ENCODE results near the gene EVX1. TPM values are rescaled to one million over a fixed set of nuclear protein-coding genes. Genes with fewer than 3 reads are reported as not detected.
A peak's percentile ranks its signal among the peaks of the same experiment; 100 is the strongest.

The EVX1 gene
- total and polyA plus RNA-seq, 10 donors, result not detected

DNA sequence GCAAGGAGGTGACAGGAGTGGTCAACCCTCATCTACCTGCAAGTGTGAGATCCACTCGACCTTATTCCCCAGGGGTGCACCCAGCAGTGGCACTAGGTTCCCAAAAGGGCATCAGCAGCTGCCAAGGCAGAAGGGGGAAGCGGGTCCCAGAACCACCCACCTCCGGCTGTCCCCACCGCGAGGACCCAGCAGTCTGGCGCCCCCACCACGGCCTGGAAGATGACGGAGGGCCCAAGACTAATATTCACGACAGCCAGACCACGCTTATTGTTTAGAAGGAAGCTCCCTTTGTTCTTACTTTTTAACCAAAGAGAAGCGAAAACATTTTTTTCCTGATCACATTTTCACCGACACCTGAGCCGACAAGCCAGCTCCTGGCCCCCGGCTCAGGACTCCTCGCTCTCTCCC is 3.6 kb upstream of the EVX1 start:
- H3K4me1 ChIP-seq, result peaks cover 5 to 54% (median 35%) of the 10 kb centered on the region in 6 donors
- no peak overlapping the region for H3K27ac ChIP-seq
- H3K36me3 ChIP-seq, result no peaks in the 10 kb centered on the region
- no peak for DNase-seq
- intact Hi-C loops (cut with DNase I; ENCODE audit: low total_unique reads), result no loop called here
- peaks cover 5 to 100% (median 89%) of the 10 kb centered on the region in 7 donors for H3K27me3 ChIP-seq (replicated peaks in 1 of 7)
- 29 to 37% (median 34%) methylated on average over 15 of the region's 15 CpGs for WGBS, 5 donors
- TF ChIP-seq CTCF (IDR thresholded peaks at IDR 0.05 in 8 of 11, conservative IDR thresholded peaks at IDR 0.05 in 3 of 11) (no peak), POLR2AphosphoS5 (IDR thresholded peaks at IDR 0.05) (no peak)
- no peaks in the 10 kb centered on the region for H3K9me3 ChIP-seq
- peak overlapping the region in 3 of 8 donors; percentile 12 to 51 (median 27) for H3K4me3 ChIP-seq

DNA sequence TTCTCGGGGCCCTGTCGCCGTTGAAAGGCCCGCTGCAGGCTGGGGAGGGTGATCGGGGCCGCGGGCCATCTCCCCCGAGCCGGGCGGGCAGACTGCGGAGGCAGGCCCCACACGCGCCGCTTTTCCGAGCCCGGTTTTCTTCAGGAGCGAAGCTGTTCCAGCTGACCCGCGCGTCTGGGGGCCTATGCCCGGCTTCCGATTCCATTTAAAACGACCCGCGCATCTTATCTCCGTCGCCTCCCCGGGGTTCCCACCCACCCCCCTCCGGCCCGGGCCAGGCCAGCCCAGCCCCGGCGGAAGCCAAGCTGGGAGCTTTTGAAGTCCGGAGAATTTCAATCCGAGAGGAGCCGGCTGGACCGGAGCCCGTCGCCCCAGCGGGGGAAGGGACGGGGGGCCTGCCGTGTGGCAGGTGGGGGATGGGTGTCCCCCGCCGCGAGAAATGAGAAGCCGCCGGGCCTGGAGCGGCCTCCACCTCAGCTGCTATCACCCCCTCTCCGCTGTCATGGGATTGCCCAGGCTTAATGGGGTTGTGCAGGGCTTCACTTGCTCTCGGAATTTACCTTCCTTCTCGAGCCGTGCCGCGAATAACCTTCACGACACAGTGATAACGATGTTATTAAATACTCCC is 3.1 kb upstream of the EVX1 start:
- intact Hi-C loops (cut with DNase I; ENCODE audit: low total_unique reads), result no loop called here
- peaks cover 5 to 100% (median 94%) of the 10 kb centered on the region in 7 donors for H3K27me3 ChIP-seq (replicated peaks in 1 of 7)
- TF ChIP-seq POLR2AphosphoS5 (IDR thresholded peaks at IDR 0.05), result no peak
- no peak for TF ChIP-seq POLR2A (IDR thresholded peaks at IDR 0.05)
- TF ChIP-seq CTCF (IDR thresholded peaks at IDR 0.05 in 8 of 11, conservative IDR thresholded peaks at IDR 0.05 in 3 of 11), result no peak
- DNase-seq, result no peak
- 4 to 11% (median 5%) methylated on average over 47 to 55 of the region's 55 CpGs for WGBS, 5 donors
- H3K9me3 ChIP-seq, result no peaks in the 10 kb centered on the region
- H3K36me3 ChIP-seq, result no peaks in the 10 kb centered on the region
- H3K4me3 ChIP-seq, result peak overlapping the region in 4 of 8 donors; percentile 7 to 51 (median 20)
- no peak overlapping the region for H3K27ac ChIP-seq
- H3K4me1 ChIP-seq, result peaks cover 5 to 55% (median 35%) of the 10 kb centered on the region in 6 donors

DNA sequence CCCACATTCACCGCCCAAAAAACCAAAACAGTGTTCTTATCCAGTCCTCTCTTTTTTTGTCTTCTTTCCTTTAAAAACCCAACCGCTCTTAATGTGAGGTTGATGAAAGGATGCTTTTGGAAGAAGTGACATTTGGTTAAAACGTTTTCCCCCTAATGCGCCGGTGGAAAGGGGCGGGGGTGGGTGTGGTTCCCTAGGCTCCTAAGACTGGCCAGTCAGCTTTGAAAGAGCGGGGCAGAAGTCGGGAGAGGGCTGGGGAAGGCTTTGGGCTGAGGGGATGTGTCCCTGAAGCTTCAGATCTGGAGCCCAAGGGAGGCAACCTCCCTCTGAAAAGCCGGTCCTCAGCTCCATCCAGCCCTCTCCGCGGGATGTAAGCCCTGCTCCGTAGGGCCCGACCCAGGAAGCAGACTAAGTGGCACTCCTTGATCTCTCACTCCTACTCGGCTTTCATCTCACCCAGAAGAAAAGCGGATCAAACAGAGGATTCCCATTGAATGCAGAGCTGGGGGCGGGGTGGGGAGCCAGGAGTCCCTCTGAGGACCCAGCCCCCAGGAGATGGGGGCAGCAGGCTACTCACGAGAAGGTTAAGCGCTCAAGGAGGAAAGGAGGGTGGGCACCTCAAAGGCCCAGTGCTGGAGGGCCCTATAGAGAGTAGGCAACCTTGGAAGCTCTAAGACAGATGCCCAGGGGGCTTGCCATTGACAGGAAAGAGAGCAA is 2.4 kb upstream of the EVX1 start:
- peak overlapping the region in 1 of 8 donors; percentile 51 for H3K4me3 ChIP-seq

More for the DNA sequence above, 2.4 kb upstream of the EVX1 start:
- intact Hi-C loops (cut with DNase I; ENCODE audit: low total_unique reads), result no loop called here
- H3K36me3 ChIP-seq, result no peaks in the 10 kb centered on the region
- DNase-seq, result no peak
- peaks cover 5 to 100% (median 98%) of the 10 kb centered on the region in 7 donors for H3K27me3 ChIP-seq (replicated peaks in 1 of 7)
- peaks cover 5 to 59% (median 37%) of the 10 kb centered on the region in 6 donors for H3K4me1 ChIP-seq
- WGBS, 5 donors, result 6 to 9% (median 7%) methylated on average over 18 of the region's 18 CpGs
- TF ChIP-seq POLR2A (IDR thresholded peaks at IDR 0.05), result no peak
- TF ChIP-seq POLR2AphosphoS5 (IDR thresholded peaks at IDR 0.05), result no peak
- no peak for TF ChIP-seq CTCF (IDR thresholded peaks at IDR 0.05 in 8 of 11, conservative IDR thresholded peaks at IDR 0.05 in 3 of 11)
- H3K9me3 ChIP-seq, result no peaks in the 10 kb centered on the region
- no peak overlapping the region for H3K27ac ChIP-seq

All from spleen (tissue), 11 donors.